Endothelial cell of umbilical vein (primary cell): Measurements from ENCODE around the gene AVL9. TPM values are rescaled to one million over a fixed set of nuclear protein-coding genes. Genes with fewer than 3 reads are reported as not detected.
"Not testable (repeated sequence)": the region's sequence is repeated elsewhere in the genome, so short reads cannot be mapped to it uniquely, and the experiment has no call there.

Experiments used
- BruUV-seq: library from RNA; stranded (reverse); fragments of 400-500 nt; replicated peaks from 2 replicates; lab custom pipeline; 2021; lab: Mats Ljungman, UMichigan
- CTCF ChIA-PET: fragments of 300-600, 350-600 bp; sonication (Branson Sonifier 250); formaldehyde crosslinking; loops from one replicate; lab custom pipeline; 2021; ENCODE audit warnings: antibody characterized with exemption, inconsistent platforms; lab: Charles Lee
- POLR2A ChIA-PET: fragments of 300-600, 350-600 bp; sonication (Branson Sonifier 250); formaldehyde crosslinking; loops from one replicate; lab custom pipeline; 2021; ENCODE audit warnings: antibody characterized with exemption, inconsistent platforms; lab: Charles Lee
- DNase-seq: peaks from one replicate; pipeline ENCODE4 v3.0.0-alpha.2; 2011; ENCODE audit warnings: low read depth, low spot score
- FAIRE-seq: peaks from 2 replicates; lab custom pipeline; 2011; peaks lifted over from hg19 to GRCh38; lab: Jason Lieb, UNC
- H2AFZ ChIP-seq: 2 replicates; pipeline ENCODE4 v1.6.0; 2012; ENCODE audit warnings: low read depth, low read length, control low read depth, inconsistent platforms
- H3K27ac ChIP-seq: 2 replicates; pipeline ENCODE4 v1.5.1; 2011; ENCODE audit warnings: low read depth, mild to moderate bottlenecking, control low read depth, low read length, moderate library complexity; ENCODE audit not compliant: insufficient read depth
- H3K27me3 ChIP-seq, 2 experiments: 2 replicates each; pipeline versions ENCODE4 v1.6.0 to v1.6.1; 2011; ENCODE audit warnings: low read length in 2 of 2, mixed read lengths in 1 of 2; ENCODE audit not compliant: control insufficient read depth in 2 of 2, insufficient read depth in 2 of 2
- H3K36me3 ChIP-seq, 2 experiments: 2 replicates in 1 of 2; 3 replicates in 1 of 2; pipeline ENCODE4 v1.5.1; 2011; ENCODE audit warnings: low read length in 2 of 2, mild to moderate bottlenecking in 1 of 2, moderate library complexity in 1 of 2; ENCODE audit not compliant: control insufficient read depth in 2 of 2, insufficient read depth in 2 of 2; ENCODE audit errors: extremely low read depth in 1 of 2
- H3K4me1 ChIP-seq: 3 replicates; pipeline ENCODE4 v1.5.1; 2011; ENCODE audit warnings: mild to moderate bottlenecking, low read length; ENCODE audit not compliant: control insufficient read depth, insufficient read depth; ENCODE audit errors: extremely low read depth
- H3K4me2 ChIP-seq: 2 replicates; pipeline ENCODE4 v1.6.1; 2011; ENCODE audit warnings: low read length, control low read depth, mixed read lengths; ENCODE audit not compliant: insufficient read depth
- H3K4me3 ChIP-seq, 3 experiments: fragments of 200-600 bp in 1 of 3; sonication (generic), shearing (Covaris generic) in 1 of 3; replicated peaks in 1 of 3; 2 replicates each; pipeline ENCODE4 v1.5.1; 2011 to 2016; ENCODE audit warnings: control low read depth in 3 of 3, low read length in 3 of 3, mild to moderate bottlenecking in 2 of 3, inconsistent platforms in 1 of 3, low read depth in 1 of 3, moderate library complexity in 1 of 3; ENCODE audit not compliant: insufficient read depth in 1 of 3
- H3K79me2 ChIP-seq: 2 replicates; pipeline ENCODE4 v1.6.0; 2012; ENCODE audit warnings: low read length, inconsistent platforms; ENCODE audit not compliant: control insufficient read depth, insufficient read depth
- H3K9ac ChIP-seq: replicated peaks from 2 replicates; pipeline ENCODE3; 2011; ENCODE audit warnings: low read length, control low read depth; ENCODE audit not compliant: insufficient read depth; ENCODE audit errors: extremely low read depth
- H3K9me1 ChIP-seq: replicated peaks from 3 replicates; pipeline ENCODE4 v1.6.0; 2011; ENCODE audit warnings: mild to moderate bottlenecking, low read length; ENCODE audit not compliant: control insufficient read depth, insufficient read depth; ENCODE audit errors: extremely low read depth
- H3K9me3 ChIP-seq: replicated peaks from 2 replicates; pipeline ENCODE4 v1.5.1; 2012; ENCODE audit warnings: low read length, inconsistent platforms; ENCODE audit not compliant: control insufficient read depth, insufficient read depth
- H4K20me1 ChIP-seq: replicated peaks from 2 replicates; pipeline ENCODE3; 2011; ENCODE audit warnings: mild to moderate bottlenecking, low read length; ENCODE audit not compliant: control insufficient read depth, insufficient read depth; ENCODE audit errors: extremely low read depth
- CTCF ChIP-seq, 2 donors: IDR thresholded peaks; 1 replicate in 1 of 2; 2 replicates in 1 of 2; pipeline ENCODE4 v1.5.1; 2011; ENCODE audit warnings: low read length in 2 of 2, mild to moderate bottlenecking in 2 of 2, moderate library complexity in 2 of 2, control low read depth in 1 of 2, inconsistent platforms in 1 of 2, low read depth in 1 of 2; ENCODE audit not compliant: insufficient read depth in 1 of 2; ENCODE audit errors: extremely low read depth in 1 of 2
- EZH2 ChIP-seq: IDR thresholded peaks from 2 replicates; pipeline ENCODE4 v1.6.1; 2012; ENCODE audit warnings: borderline replicate concordance, low read depth, mild to moderate bottlenecking, moderate library complexity, low read length, inconsistent platforms; ENCODE audit not compliant: severe bottlenecking
- GATA2 ChIP-seq: IDR thresholded peaks from 2 replicates; pipeline ENCODE4 v1.7.0; 2011; ENCODE audit warnings: low read depth, mild to moderate bottlenecking, moderate library complexity, mixed read lengths, low read length; ENCODE audit not compliant: insufficient read length, insufficient read depth
- JUN ChIP-seq: IDR thresholded peaks from 2 replicates; pipeline ENCODE4 v1.6.1; 2011; ENCODE audit warnings: borderline replicate concordance, low read depth; ENCODE audit not compliant: insufficient read length, insufficient read depth
- MAX ChIP-seq: IDR thresholded peaks from 2 replicates; pipeline ENCODE4 v1.6.1; 2011; ENCODE audit not compliant: insufficient read depth, insufficient read length
- MYC ChIP-seq: IDR thresholded peaks from one replicate; pipeline ENCODE4 v1.6.1; 2011; ENCODE audit warnings: mild to moderate bottlenecking, low read depth, low read length
- POLR2A ChIP-seq: IDR thresholded peaks from 2 replicates; pipeline ENCODE4 v1.6.1; 2012; ENCODE audit warnings: low read depth, mild to moderate bottlenecking, control low read depth, low read length
- POLR2AphosphoS5 ChIP-seq: IDR thresholded peaks from 2 replicates; pipeline ENCODE4 v1.6.1; 2012; ENCODE audit warnings: low read depth, mild to moderate bottlenecking, control low read depth, low read length, moderate library complexity; ENCODE audit not compliant: insufficient read depth
- dilution Hi-C: fragments of 300-500 bp; cut with MboI; formaldehyde crosslinking; loops from one replicate; pipeline ENCODE4 v1.15.0; 2019; ENCODE audit warnings: low sequenced_read_pairs; ENCODE audit not compliant: extremely low pct_ligation_motif_present
- intact Hi-C: fragments of 100-400 bp; cut with micrococcal nuclease; formaldehyde crosslinking; loops from one replicate; pipeline ENCODE4 v1.10.0; 2022
- polyA plus RNA-seq, 4 experiments: library from polyadenylated mRNA; depleted of rRNA in 3 of 4; stranded (reverse) in 3 of 4; unstranded in 1 of 4; fragments of >200 nt; gene quantifications; 2 replicates each; pipeline versions ENCODE4 v1.2.1 to v1.2.3, GENCODE V29; 2011 to 2012; ENCODE audit warnings: missing spikeins in 1 of 4
- total RNA-seq: library from RNA; stranded (reverse); gene quantifications from 2 replicates; pipeline ENCODE4 v1.2.3, GENCODE V29; 2021

Gene AVL9
- total and polyA plus RNA-seq, 2 donors (not counting 3 experiments of a cell fraction or from before 2014, with no cell fraction given), result 12.7 to 42.5 TPM

GRCh38 chr7:32496052-32496813 is 944 bp downstream of the AVL9 start:
- H3K27me3 ChIP-seq, result no peaks in the 10 kb centered on the region
- H3K36me3 ChIP-seq, result no peaks in the 10 kb centered on the region
- dilution Hi-C loops, result no loop called here
- no peaks in the 10 kb centered on the region for H3K9me3 ChIP-seq
- no peaks in the 10 kb centered on the region for H3K9me1 ChIP-seq
- H3K4me2 ChIP-seq, result peak overlapping the region; percentile 100
- H3K9ac ChIP-seq, result peak overlapping the region; percentile 95
- peaks cover 20% of the 10 kb centered on the region for H3K4me1 ChIP-seq
- H3K4me3 ChIP-seq, result peak overlapping the region; percentile 89 to 100 (median 100)
- TF ChIP-seq GATA2 (no peak), POLR2A (no peak), MYC (no peak), POLR2AphosphoS5 (no peak), EZH2 (no peak), MAX (no peak), CTCF (IDR thresholded peaks at IDR 0.05; ENCODE audit: extremely low read depth in 1 of 2, insufficient read depth in 1 of 2, low read depth in 1 of 2, low read length in 2 of 2) (no peak), JUN (no peak)
- H2AFZ ChIP-seq, result peak overlapping the region; percentile 51
- BruUV-seq, result TSS peak; percentile 52
- peaks cover 54% of the 10 kb centered on the region for H3K79me2 ChIP-seq
- CTCF ChIA-PET, result interaction anchor here (0.7 to 1.4 kb wide), 4 partner anchors 31 to 194 kb away, joined by 3 to 7 read pairs (median 3); no protein-coding TSS in a partner anchor
- POLR2A ChIA-PET, result interaction anchor here (0.7 to 1.1 kb wide), 4 partner anchors 9 to 93 kb away, joined by 3 to 5 read pairs (median 4); no protein-coding TSS in a partner anchor
- intact Hi-C loops, result loop anchor here (5.0 to 10.0 kb wide), 2 partner anchors 461 to 1229 kb away; partner anchors contain the start of gene FKBP9
- FAIRE-seq, result no peak
- H3K27ac ChIP-seq, result peak overlapping the region; percentile 82
- peak; percentile 53 for DNase-seq
- H4K20me1 ChIP-seq, result no peaks in the 10 kb centered on the region

GRCh38 chr7:32499755-32500154 is 4.5 kb downstream of the AVL9 start:
- FAIRE-seq, dilution Hi-C loops, H3K4me3 ChIP-seq, BruUV-seq, H2AFZ ChIP-seq, H3K27me3 ChIP-seq, H3K36me3 ChIP-seq, H3K9me1 ChIP-seq, H3K9me3 ChIP-seq, DNase-seq, CTCF ChIA-PET, H3K27ac ChIP-seq, H4K20me1 ChIP-seq, H3K9ac ChIP-seq, H3K4me2 ChIP-seq: not testable (repeated sequence)
- POLR2A ChIA-PET, result interaction anchor here (0.6 kb wide), 1 partner anchor 86 kb away, joined by 5 read pairs; no protein-coding TSS in a partner anchor
- intact Hi-C loops, result loop anchor here (5.0 to 10.0 kb wide), 2 partner anchors 458 to 1225 kb away; partner anchors contain the start of gene FKBP9
- Histone ChIP-seq H3K4me1 (peaks cover 29% of the 10 kb centered on the region), H3K79me2 (peaks cover 85% of the 10 kb centered on the region)
